HG02973 (cell line): Measurements from ENCODE around the gene TJP2.
A peak's percentile ranks its signal among the peaks of the same experiment; 100 is the strongest.

Experiments
- ATAC-seq: cut with Tn5 transposase; IDR thresholded peaks from one replicate; pipeline ENCODE4 v1.9.1; 2021; ENCODE audit warnings: moderate library complexity; ENCODE audit not compliant: unreplicated experiment

TJP2 gene

GRCh38 chr9:69173891-69174615 lies at the start of gene TJP2:
TJP2 (plus strand) TSS chr9:69174277; CDS start chr9:69174373, 96 bp downstream.
- peak; percentile 26 for ATAC-seq

- no peak for ATAC-seq
Observed at GRCh38 chr9:69130456-69131441, 43.3 kb upstream of the TJP2 start.

- ATAC-seq = no peak
Observed at GRCh38 chr9:69131682-69132081, 42.4 kb upstream of the TJP2 start.

GRCh38 chr9:69132361-69132760 lies 41.7 kb upstream of the TJP2 start:
- no peak for ATAC-seq

GRCh38 chr9:69134412-69134811 lies 39.7 kb upstream of the TJP2 start:
- no peak for ATAC-seq

- no peak for ATAC-seq
Observed at GRCh38 chr9:69136185-69136584, 37.9 kb upstream of the TJP2 start.

GRCh38 chr9:69136779-69137178 lies 37.3 kb upstream of the TJP2 start:
- ATAC-seq = no peak

- ATAC-seq = no peak
Observed at GRCh38 chr9:69137311-69137710, 36.8 kb upstream of the TJP2 start.

- ATAC-seq = no peak
Observed at GRCh38 chr9:69139596-69139995, 34.5 kb upstream of the TJP2 start.

GRCh38 chr9:69140123-69140735 lies 33.8 kb upstream of the TJP2 start:
- ATAC-seq = no peak

GRCh38 chr9:69141851-69142250 lies 32.2 kb upstream of the TJP2 start:
- no peak for ATAC-seq

- ATAC-seq = no peak
Observed at GRCh38 chr9:69143291-69143690, 30.8 kb upstream of the TJP2 start.

- ATAC-seq = no peak
Observed at GRCh38 chr9:69145144-69145715, 28.8 kb upstream of the TJP2 start.

GRCh38 chr9:69147041-69147834 lies 26.8 kb upstream of the TJP2 start:
- ATAC-seq = no peak

GRCh38 chr9:69149321-69149807 lies 24.7 kb upstream of the TJP2 start:
- no peak for ATAC-seq

GRCh38 chr9:69151506-69151905 lies 22.6 kb upstream of the TJP2 start:
- no peak for ATAC-seq

GRCh38 chr9:69153707-69154521 lies 20.2 kb upstream of the TJP2 start:
- no peak for ATAC-seq

- peak; percentile 99 for ATAC-seq
Observed at GRCh38 chr9:69155341-69156030, 18.6 kb upstream of the TJP2 start.
